SU-DHL-6 (cell line): ENCODE results near the gene BMAL2.

Experiments used
- EZH2phosphoT487 ChIP-seq: fragments of 200-600 bp; sonication (generic), shearing (Covaris generic); conservative IDR thresholded peaks from 2 replicates; pipeline ENCODE4 v1.6.1; 2018; ENCODE audit warnings: mild to moderate bottlenecking, antibody characterized with exemption, low read length, moderate library complexity, mixed read lengths
- TF ChIP-seq, protein P1 (sequence below): fragments of 200-600 bp; sonication (generic); IDR thresholded peaks from one replicate; pipeline ENCODE4 v1.5.1; 2017; ENCODE audit warnings: antibody characterized with exemption, mild to moderate bottlenecking, low read length, moderate library complexity; ENCODE audit not compliant: insufficient read depth, poor library complexity, severe bottlenecking

DNA sequence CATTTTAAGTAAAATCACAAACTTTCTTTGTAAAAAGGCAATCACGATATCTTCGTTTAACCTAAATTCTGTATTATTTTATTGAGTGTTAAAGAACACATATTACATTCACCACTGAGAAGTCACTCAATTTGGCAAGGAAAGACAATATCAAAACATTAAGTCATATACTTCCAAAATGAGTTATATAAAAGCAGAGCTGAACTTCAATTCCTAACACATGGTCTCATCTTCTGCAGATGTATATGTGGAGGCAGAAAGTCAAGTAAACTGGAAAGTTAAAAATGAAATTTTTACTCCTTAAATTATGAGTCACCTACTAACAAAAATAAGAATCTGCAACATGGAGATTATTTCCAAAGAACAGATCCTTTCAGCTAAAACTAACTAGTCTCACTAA, 28.7 kb downstream of the BMAL2 start:
- TF ChIP-seq, protein P1, sequence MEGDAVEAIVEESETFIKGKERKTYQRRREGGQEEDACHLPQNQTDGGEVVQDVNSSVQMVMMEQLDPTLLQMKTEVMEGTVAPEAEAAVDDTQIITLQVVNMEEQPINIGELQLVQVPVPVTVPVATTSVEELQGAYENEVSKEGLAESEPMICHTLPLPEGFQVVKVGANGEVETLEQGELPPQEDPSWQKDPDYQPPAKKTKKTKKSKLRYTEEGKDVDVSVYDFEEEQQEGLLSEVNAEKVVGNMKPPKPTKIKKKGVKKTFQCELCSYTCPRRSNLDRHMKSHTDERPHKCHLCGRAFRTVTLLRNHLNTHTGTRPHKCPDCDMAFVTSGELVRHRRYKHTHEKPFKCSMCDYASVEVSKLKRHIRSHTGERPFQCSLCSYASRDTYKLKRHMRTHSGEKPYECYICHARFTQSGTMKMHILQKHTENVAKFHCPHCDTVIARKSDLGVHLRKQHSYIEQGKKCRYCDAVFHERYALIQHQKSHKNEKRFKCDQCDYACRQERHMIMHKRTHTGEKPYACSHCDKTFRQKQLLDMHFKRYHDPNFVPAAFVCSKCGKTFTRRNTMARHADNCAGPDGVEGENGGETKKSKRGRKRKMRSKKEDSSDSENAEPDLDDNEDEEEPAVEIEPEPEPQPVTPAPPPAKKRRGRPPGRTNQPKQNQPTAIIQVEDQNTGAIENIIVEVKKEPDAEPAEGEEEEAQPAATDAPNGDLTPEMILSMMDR, result no peak
- no peak for TF ChIP-seq EZH2phosphoT487
